Forelimb muscle (tissue), 1 donor: ENCODE results near the gene SLC6A9. TPM values are rescaled to one million over a fixed set of nuclear protein-coding genes. Genes with fewer than 3 reads are reported as not detected.

Experiments
- DNase-seq: peaks from one replicate; pipeline ENCODE4 v3.0.0-alpha.2; 2013; ENCODE audit warnings: low read depth
- polyA plus RNA-seq: library from polyadenylated mRNA; unstranded; fragments of 120-200 nt; gene quantifications from one replicate; pipeline ENCODE4 v1.2.1, GENCODE V29; 2013; ENCODE audit not compliant: insufficient read length

The SLC6A9 gene
- polyA plus RNA-seq, 1 donor = 3.2 TPM

DNA sequence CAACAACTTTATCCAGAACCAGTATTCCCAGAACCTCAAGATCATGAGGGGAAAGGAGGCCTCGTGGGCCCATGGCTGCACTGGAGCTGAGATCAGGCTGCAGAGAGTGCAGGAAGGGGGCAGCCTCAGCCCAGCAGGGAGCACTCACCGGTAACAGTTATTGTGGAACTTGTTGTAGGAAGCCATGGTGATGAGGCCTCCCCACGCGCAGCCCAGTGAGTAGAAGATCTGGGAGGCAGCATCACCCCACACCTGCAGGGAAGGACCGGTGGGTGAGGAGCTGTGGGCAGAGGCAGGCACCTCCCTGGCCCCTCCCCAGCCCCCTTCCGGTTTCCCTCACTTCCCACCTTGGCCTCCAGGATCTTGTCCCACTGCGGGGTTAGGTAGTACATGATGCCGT is 29.1 kb downstream of the SLC6A9 start:
- DNase-seq = no peak

- DNase-seq = no peak
Measured at GRCh38 chr1:44000122-44000665, 31.1 kb downstream of the SLC6A9 start.

DNA sequence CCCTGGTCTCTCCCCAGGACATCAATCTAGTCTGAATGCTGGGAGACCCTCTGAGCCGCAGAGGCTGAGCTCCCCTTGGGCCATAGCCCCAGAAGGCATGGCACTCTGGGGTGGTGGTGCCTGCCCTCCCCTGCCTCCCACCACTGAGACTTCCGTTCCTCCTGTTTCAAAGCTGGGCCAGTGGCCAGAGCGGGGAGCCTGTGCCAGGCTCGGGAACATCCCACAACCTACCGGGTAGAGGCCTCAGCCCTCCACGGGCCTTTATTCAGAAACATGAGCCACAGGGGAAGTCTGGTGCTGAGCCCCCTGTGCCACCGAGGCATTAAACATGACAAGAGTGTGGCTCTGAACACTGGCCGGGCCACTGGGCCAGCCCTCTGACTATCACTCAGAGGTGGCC is 31.8 kb downstream of the SLC6A9 start:
- DNase-seq = no peak

GRCh38 chr1:43998000-43998378 is 33.3 kb downstream of the SLC6A9 start:
- DNase-seq = no peak

GRCh38 chr1:43997295-43997999 is 33.8 kb downstream of the SLC6A9 start:
- no peak for DNase-seq

- DNase-seq = no peak
Measured at GRCh38 chr1:43996733-43997115, 34.5 kb downstream of the SLC6A9 start.

GRCh38 chr1:43995984-43996732 is 35.1 kb downstream of the SLC6A9 start:
- no peak for DNase-seq

DNA sequence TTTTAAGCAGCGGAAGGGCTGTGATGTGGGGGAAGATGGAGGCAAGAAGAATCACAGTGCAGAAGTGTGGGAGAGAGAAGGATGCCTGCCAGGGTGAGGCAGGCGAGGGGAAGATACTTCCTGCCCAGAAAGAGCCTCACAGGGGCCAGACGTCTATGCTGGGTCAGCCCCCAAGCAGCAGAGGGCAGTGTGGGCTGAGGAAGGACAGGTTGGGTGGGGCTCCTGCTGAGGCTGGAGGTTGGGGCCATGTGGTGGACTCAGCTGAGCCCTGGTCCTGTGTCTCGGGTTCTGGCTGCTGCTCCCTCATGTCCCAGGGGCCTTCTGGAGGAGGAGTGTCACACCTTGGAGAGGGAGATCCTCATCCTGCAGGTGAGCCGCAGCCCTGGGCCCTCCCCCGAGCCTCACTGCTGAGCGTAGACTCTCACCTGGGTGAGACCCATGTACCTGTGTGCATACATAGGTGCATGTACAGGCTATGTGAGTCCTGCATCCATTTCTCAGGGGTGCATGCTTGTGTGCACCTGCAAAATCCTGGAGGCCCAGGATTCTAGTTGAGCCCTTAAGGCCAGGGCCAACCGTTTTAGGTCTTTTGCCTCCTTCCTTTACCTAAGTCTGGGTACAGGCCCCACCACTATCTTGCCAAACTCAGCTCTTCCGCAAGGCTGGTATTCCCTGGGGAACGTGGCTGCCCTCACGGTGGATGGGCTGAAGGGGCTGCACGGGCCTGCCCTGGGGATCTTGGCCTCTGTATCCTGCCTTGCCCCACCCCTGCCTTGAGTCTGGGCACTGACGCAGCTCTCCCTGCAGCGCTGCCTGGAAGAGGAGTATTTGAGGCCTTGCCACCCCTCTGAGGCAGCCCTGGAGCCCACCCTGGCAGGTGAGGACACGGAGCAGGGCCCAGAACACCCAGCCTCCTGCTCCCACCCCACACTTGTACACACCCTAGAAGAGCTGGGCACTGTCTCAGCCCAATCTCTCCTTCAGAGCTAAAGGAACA is 36.2 kb downstream of the SLC6A9 start:
- no peak for DNase-seq

DNA sequence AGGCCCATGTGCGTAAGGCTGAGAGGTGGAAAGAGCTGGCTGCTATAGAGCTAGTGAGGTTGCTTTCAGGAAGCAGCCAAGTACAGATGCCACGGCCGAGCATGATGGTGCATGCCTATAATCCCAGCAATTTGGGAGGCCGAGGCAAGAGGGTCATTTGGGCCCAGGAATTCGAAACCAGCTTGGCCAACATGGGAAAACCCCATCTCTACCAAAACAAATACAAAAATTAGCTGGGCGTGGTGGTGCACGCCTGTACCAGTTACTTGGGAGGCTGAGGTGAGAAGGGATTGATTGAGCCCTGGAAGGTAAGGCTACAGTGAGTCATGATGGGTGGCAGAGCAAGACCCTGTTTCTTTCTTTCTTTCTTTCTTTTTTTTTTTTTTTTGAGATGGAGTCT is 37.2 kb downstream of the SLC6A9 start:
- DNase-seq = no peak

DNA sequence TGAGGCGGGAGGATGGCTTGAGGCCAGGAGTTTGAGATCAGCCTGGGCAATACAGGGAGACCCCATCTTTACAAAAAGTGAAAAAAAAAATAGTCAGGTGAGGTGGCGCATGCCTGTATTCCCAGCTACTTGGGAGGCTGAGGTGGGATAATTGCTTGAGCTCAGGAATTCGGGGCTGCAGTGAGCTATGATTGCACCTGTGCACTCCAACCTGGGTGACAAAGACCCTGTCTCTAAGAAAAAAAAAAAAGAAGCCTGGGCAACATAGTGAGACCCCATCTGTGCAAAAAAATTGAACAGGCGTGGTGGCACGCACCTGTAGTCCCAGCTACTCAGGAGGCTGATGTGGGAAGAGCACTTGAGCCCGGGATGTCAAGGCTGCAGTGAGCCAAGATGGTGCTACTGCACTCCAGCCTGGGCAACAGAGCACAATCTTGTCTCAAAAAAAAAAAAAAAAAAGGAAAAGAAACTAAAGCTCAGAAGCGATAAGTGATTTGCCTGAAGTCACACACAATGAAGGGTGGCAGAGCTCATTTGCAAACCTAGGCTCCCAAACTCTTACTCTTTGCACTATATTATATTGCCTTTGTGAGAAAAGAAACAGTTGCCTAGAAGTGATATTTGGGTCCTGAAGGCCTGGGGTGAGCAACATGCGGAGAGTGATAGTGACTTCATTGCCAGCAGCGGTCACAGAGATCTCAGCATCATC is 37.9 kb downstream of the SLC6A9 start:
- DNase-seq = no peak

DNA sequence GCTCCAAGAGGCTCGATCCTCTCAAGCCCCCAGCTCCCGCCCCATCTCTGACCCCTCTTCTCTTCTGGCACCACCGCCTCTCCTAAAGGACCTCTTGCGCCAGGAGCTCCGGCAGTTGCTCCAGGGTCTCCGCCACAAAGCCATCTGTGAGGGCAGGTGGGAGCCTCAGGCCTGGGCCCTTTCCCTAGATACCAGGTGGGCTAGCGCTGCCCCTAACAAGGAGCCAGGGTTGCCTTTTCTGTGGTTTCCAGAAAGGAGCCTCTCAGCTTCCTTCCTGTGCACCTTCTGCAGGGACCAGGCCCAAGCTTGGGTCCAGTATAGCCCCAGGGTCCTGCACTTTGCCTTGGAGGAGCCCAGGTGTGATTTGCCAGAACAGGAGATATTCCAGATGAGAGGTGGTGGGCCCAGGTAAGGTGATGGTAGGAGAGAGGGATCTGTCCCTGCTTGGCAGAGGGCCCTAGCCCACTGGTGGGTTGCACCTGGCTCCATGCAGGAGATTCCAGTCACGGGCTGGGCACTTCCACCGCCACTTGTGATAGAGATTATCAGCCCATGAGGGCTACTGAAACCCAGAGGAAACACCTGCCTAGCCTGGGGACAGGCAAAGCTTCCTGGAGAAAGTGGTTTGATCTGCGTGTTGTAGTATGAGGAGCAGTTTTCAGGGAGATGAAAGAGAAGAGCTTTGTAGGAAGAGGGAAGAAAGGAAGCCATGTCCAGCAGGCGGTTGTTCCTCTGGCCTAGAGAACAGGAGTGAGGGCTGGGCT is 38.8 kb downstream of the SLC6A9 start:
- no peak for DNase-seq

DNA sequence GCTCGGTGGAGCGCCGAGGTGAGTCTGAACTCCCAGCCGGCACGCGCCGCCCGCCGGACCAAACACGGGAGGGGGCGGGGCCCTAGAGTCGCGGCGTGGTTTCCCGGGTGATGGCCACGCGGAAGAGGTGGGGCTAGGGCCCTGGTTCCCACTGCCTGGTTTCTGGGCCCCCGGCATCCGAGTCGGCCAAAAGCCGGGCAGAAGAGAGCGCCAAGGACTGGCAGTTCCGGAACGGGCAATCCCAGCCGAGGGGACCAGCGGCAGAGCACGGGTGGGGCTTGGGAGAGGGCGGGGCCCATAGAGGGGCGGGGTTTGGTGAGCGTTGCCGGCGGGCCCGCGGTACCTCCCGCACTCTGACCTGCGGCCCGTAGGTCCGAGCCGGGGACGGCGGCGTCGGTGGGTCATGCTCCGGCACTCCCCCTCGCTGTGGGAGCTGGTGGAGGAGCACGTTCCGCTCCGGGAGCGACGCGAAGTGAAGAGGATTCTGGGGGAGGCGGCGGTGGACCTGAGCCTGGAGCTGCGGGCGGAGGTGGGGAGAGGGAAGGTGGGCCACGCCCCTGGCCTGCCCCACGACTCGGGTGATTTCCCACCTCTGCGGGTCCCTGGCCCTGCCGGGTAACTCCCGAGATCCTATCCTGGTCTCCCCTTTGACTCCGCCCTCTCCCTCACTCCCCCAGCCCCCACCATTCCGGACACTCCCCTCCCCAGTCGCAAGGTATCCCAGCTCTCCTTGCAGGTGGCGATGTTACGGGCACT is 39.6 kb downstream of the SLC6A9 start, which contains the start of gene CCDC24:
Gene CCDC24 (plus strand): TSS at position 124 of the 756 bp plus-strand sequence. CDS start 280 bp downstream, at position 404.
- no peak for DNase-seq

DNA sequence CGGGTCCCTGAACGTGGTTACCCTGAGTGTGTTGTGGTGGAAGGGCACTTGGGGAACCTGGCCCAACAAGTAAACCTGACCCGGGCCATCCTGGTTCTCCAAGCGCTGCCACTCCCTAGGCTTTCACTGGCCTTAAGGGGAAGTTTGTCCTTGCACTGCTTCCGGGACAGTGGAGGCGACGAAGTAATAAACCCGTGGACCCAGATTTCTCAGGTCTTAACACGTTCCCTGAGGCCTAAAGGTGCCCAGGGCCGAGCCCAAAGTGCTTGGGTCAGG is 40.1 kb downstream of the SLC6A9 start:
- DNase-seq = no peak

DNA sequence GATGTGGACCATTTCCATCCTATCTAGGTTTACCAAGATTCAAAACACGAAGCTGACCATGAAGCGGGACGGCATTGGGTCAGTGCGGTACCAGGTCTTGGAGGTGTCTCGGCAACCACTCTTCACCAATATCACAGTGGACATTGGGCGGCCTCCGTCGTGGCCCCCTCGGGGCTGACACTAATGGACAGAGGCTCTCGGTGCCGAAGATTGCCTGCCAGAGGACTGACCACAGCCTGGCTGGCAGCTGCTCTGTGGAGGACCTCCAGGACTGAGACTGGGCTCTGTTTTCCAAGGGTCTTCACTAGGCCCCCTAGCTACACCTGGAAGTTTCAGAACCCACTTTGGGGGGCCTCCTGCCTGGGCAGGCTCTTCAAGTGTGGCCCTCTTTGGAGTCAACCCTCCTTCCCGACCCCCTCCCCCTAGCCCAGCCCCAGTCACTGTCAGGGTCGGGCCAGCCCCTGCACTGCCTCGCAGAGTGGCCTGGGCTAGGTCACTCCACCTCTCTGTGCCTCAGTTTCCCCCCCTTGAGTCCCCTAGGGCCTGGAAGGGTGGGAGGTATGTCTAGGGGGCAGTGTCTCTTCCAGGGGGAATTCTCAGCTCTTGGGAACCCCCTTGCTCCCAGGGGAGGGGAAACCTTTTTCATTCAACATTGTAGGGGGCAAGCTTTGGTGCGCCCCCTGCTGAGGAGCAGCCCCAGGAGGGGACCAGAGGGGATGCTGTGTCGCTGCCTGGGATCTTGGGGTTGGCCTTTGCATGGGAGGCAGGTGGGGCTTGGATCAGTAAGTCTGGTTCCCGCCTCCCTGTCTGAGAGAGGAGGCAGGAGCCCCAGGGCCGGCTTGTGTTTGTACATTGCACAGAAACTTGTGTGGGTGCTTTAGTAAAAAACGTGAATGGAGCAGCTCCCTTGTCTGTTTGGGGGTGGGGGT is 40.7 kb downstream of the SLC6A9 start:
- DNase-seq = no peak

DNA sequence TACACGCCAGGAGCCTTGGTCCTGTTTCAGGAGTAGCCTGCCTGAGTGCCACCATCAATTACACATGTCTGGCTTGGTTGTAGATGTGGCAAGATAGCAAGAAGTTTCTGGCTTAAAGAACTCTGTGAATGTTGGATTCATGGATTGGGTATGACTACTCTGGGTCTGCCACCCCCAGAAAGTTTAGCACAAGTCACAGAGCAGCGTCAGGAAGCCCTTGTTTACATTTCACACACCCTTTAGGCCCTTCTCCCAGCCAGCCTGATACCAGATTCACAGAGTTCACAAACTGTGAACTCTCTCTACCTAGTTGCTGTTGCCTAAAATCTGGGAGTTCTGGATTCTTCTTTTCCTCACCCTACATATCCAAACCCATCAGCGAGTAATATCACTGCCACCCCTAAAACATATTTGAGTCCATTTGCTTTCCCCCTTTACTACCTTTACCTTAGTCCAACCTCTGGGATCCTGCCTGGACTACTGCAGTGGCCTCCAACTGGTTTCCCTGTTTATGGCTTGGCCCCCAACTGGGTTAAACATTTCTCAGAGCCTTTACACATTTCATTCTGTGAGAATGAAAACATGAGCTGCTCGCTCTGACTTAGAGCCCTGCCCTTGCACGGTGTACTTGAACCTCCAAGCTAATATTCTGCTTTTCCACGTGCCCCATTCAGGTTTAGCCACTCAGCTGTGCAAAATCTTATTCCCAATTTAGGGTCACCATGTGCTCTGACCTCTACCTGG is 43.9 kb downstream of the SLC6A9 start:
- DNase-seq = no peak

GRCh38 chr1:43986712-43987111 is 44.5 kb downstream of the SLC6A9 start:
- DNase-seq = no peak

- no peak for DNase-seq
Measured at GRCh38 chr1:43985984-43986595, 45.2 kb downstream of the SLC6A9 start.

- no peak for DNase-seq
Measured at GRCh38 chr1:43984855-43985254, 46.4 kb downstream of the SLC6A9 start.
